Liver (tissue), 9 donors: ENCODE measurements around the gene ANAPC4. TPM values are rescaled to one million over a fixed set of nuclear protein-coding genes. Genes with fewer than 3 reads are reported as not detected.

Source experiments
- DNase-seq: peaks from one replicate; pipeline ENCODE4 v3.0.0-alpha.2; 2017; ENCODE audit warnings: low spot score
- H3K27ac ChIP-seq, 2 donors: one replicate each; pipeline ENCODE4 v1.7.0; 2013; ENCODE audit warnings: inconsistent platforms in 2 of 2, low read length in 2 of 2, control low read depth in 1 of 2, low read depth in 1 of 2, mild to moderate bottlenecking in 1 of 2
- H3K27me3 ChIP-seq, 4 donors: one replicate each; pipeline versions ENCODE4 v1.6.1 to v1.7.0; 2013; ENCODE audit warnings: low read length in 3 of 4, inconsistent platforms in 1 of 4, mild to moderate bottlenecking in 1 of 4, moderate library complexity in 1 of 4; ENCODE audit not compliant: control insufficient read depth in 4 of 4, insufficient read depth in 4 of 4
- H3K36me3 ChIP-seq, 4 donors: one replicate each; pipeline versions ENCODE4 v1.6.1 to v1.7.0; 2013; ENCODE audit warnings: low read length in 3 of 4, mild to moderate bottlenecking in 3 of 4, low read depth in 1 of 4, moderate library complexity in 1 of 4; ENCODE audit not compliant: control insufficient read depth in 4 of 4, insufficient read depth in 3 of 4
- H3K4me1 ChIP-seq, 4 donors: one replicate each; pipeline versions ENCODE4 v1.6.1 to v1.7.0; 2013; ENCODE audit warnings: low read length in 3 of 4, mild to moderate bottlenecking in 3 of 4, moderate library complexity in 1 of 4; ENCODE audit not compliant: control insufficient read depth in 4 of 4, insufficient read depth in 4 of 4
- H3K4me3 ChIP-seq, 3 donors: one replicate each; pipeline versions ENCODE4 v1.6.1 to v1.7.0; 2013; ENCODE audit warnings: low read length in 3 of 3, control low read depth in 1 of 3, low read depth in 1 of 3, mild to moderate bottlenecking in 1 of 3
- H3K9ac ChIP-seq, 2 donors: one replicate each; pipeline ENCODE4 v1.7.0; 2013; ENCODE audit warnings: low read length in 2 of 2, mild to moderate bottlenecking in 2 of 2, moderate library complexity in 2 of 2, control low read depth in 1 of 2, low read depth in 1 of 2
- H3K9me3 ChIP-seq, 4 donors: one replicate each; pipeline versions ENCODE4 v1.6.1 to v1.7.0; 2013; ENCODE audit warnings: low read length in 3 of 4; ENCODE audit not compliant: control insufficient read depth in 4 of 4
- ATF3 ChIP-seq: IDR thresholded peaks from 2 replicates; pipeline ENCODE4 v1.6.1; 2016; ENCODE audit warnings: antibody characterized with exemption
- EGR1 ChIP-seq, 2 donors: IDR thresholded peaks; 2 replicates each; pipeline ENCODE4 v1.6.1; 2016 to 2018; ENCODE audit warnings: antibody characterized with exemption in 2 of 2, low read depth in 2 of 2
- FOXA1 ChIP-seq: IDR thresholded peaks from 2 replicates; pipeline ENCODE4 v1.6.1; 2016; ENCODE audit warnings: antibody characterized with exemption
- FOXA2 ChIP-seq: IDR thresholded peaks from 2 replicates; pipeline ENCODE4 v1.6.1; 2016; ENCODE audit warnings: antibody characterized with exemption
- GABPA ChIP-seq, 2 donors: IDR thresholded peaks in 1 of 2; conservative IDR thresholded peaks in 1 of 2; 2 replicates each; pipeline ENCODE4 v1.6.1; 2016; ENCODE audit warnings: antibody characterized with exemption in 2 of 2, mild to moderate bottlenecking in 1 of 2, moderate library complexity in 1 of 2
- HNF4A ChIP-seq, 2 donors: conservative IDR thresholded peaks; 2 replicates each; pipeline ENCODE4 v1.6.1; 2016; ENCODE audit warnings: antibody characterized with exemption in 2 of 2, mild to moderate bottlenecking in 2 of 2
- HNF4G ChIP-seq: IDR thresholded peaks from 2 replicates; pipeline ENCODE4 v1.6.1; 2016; ENCODE audit warnings: antibody characterized with exemption
- JUND ChIP-seq, 2 donors: IDR thresholded peaks; 2 replicates each; pipeline ENCODE4 v1.6.1; 2016; ENCODE audit warnings: antibody characterized with exemption in 2 of 2
- NR2F2 ChIP-seq: IDR thresholded peaks from 2 replicates; pipeline ENCODE4 v1.6.1; 2016; ENCODE audit warnings: antibody characterized with exemption
- RAD21 ChIP-seq, 2 donors: IDR thresholded peaks; 2 replicates each; pipeline ENCODE4 v1.6.1; 2016; ENCODE audit warnings: antibody characterized with exemption in 2 of 2, mild to moderate bottlenecking in 2 of 2
- RXRA ChIP-seq, 2 donors: IDR thresholded peaks; 2 replicates each; pipeline ENCODE4 v1.6.1; 2017 to 2018; ENCODE audit warnings: antibody characterized with exemption in 2 of 2, mild to moderate bottlenecking in 1 of 2
- SP1 ChIP-seq: IDR thresholded peaks from 2 replicates; pipeline ENCODE4 v1.6.1; 2018; ENCODE audit warnings: antibody characterized with exemption, mild to moderate bottlenecking
- TAF1 ChIP-seq: conservative IDR thresholded peaks from 2 replicates; pipeline ENCODE4 v1.6.1; 2016; ENCODE audit warnings: antibody characterized with exemption, mild to moderate bottlenecking
- YY1 ChIP-seq: IDR thresholded peaks from 2 replicates; pipeline ENCODE4 v1.6.1; 2016; ENCODE audit warnings: antibody characterized with exemption, mild to moderate bottlenecking
- ZBTB33 ChIP-seq: IDR thresholded peaks from 2 replicates; pipeline ENCODE4 v1.6.1; 2016; ENCODE audit warnings: antibody characterized with exemption
- WGBS: extraction: QIAGEN DNeasy Blood & Tissue Kit; methylation state at CpG from one replicate; pipeline ENCODE4 v1.1.7; 2013; 5-methylcytosine and 5-hydroxymethylcytosine counted together
- polyA plus RNA-seq, 2 donors: library from polyadenylated mRNA; stranded (reverse) in 1 of 2; unstranded in 1 of 2; fragments of 200-250 nt in 1 of 2; fragments of >200 nt in 1 of 2; fragmentation: Nextera tagmentation in 1 of 2; extraction: Ambion mirVana in 1 of 2; gene quantifications; one replicate each; pipeline versions ENCODE4 v1.2.1 to v1.2.3, GENCODE V29; 2013 to 2015
- total RNA-seq, 2 donors: library from RNA; depleted of rRNA; stranded (reverse); fragments of >200 nt; gene quantifications; one replicate each; pipeline ENCODE4 v1.2.3, GENCODE V29; 2014
- TF ChIP-seq, protein P1 (sequence below): fragments of 150-350 bp; IDR thresholded peaks from 2 replicates; pipeline ENCODE4 v1.5.1; 2017; ENCODE audit warnings: improper control_type of control experiment, low read depth, low read length; ENCODE audit not compliant: missing input control
- TF ChIP-seq, protein P2 (sequence below): IDR thresholded peaks from 2 replicates; pipeline ENCODE4 v1.6.1; 2016; ENCODE audit warnings: antibody characterized with exemption
- TF ChIP-seq, protein P3 (sequence below): IDR thresholded peaks from 2 replicates; pipeline ENCODE4 v1.6.1; 2016; ENCODE audit warnings: antibody characterized with exemption, mild to moderate bottlenecking
- donor health status: healthy.
- donor health status: healthy.
- donor health status: healthy.
- donor health status: healthy.
- donor health status: healthy.

Gene ANAPC4
- total and polyA plus RNA-seq, 4 donors, result 5.7 to 17.3 (median 11.0) TPM

DNA sequence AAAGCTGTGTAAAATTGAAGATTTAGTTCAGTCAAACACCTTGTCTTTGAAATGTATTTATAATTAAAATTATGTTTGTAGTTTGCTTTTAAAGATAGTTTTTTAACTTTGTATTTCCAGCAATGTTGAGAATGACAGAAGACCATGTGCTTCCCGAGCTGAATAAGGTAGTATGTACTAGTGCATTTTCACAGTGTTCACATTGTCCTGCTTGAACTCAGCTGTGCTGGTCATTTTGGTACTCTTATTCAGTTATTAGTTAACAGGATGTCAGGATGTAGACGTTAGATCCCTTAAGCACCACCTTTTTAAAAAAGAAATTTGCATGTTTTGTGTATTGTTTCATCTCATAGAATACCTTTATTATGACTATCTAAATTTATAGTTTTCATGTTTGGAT lies 28.4 kb downstream of the ANAPC4 start:
- Histone ChIP-seq H3K9ac (no peak overlapping the region), H3K9me3 (no peaks in the 10 kb centered on the region), H3K36me3 (peaks cover 7 to 32% (median 26%) of the 10 kb centered on the region in 4 donors), H3K4me3 (no peak overlapping the region), H3K27ac (peak overlapping the region in 1 of 2 donors; percentile 77), H3K4me1 (peaks cover 0 to 9% (median 2%) of the 10 kb centered on the region in 4 donors), H3K27me3 (no peaks in the 10 kb centered on the region)
- TF ChIP-seq YY1 (no peak), RXRA (IDR thresholded peaks at IDR 0.05) (no peak), RAD21 (IDR thresholded peaks at IDR 0.05) (no peak), HNF4A (conservative IDR thresholded peaks at IDR 0.05) (no peak), ZBTB33 (no peak), FOXA2 (no peak), EGR1 (IDR thresholded peaks at IDR 0.05; ENCODE audit: low read depth in 2 of 2) (no peak), NR2F2 (no peak), HNF4G (no peak), JUND (IDR thresholded peaks at IDR 0.05) (no peak)
- TF ChIP-seq, protein P1, sequence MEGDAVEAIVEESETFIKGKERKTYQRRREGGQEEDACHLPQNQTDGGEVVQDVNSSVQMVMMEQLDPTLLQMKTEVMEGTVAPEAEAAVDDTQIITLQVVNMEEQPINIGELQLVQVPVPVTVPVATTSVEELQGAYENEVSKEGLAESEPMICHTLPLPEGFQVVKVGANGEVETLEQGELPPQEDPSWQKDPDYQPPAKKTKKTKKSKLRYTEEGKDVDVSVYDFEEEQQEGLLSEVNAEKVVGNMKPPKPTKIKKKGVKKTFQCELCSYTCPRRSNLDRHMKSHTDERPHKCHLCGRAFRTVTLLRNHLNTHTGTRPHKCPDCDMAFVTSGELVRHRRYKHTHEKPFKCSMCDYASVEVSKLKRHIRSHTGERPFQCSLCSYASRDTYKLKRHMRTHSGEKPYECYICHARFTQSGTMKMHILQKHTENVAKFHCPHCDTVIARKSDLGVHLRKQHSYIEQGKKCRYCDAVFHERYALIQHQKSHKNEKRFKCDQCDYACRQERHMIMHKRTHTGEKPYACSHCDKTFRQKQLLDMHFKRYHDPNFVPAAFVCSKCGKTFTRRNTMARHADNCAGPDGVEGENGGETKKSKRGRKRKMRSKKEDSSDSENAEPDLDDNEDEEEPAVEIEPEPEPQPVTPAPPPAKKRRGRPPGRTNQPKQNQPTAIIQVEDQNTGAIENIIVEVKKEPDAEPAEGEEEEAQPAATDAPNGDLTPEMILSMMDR, result no peak
- TF ChIP-seq, protein P2, sequence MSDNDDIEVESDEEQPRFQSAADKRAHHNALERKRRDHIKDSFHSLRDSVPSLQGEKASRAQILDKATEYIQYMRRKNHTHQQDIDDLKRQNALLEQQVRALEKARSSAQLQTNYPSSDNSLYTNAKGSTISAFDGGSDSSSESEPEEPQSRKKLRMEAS, result no peak
- DNase-seq, result no peak
- 67% methylated on average over 2 of the region's 2 CpGs for whole genome bisulfite sequencing

DNA sequence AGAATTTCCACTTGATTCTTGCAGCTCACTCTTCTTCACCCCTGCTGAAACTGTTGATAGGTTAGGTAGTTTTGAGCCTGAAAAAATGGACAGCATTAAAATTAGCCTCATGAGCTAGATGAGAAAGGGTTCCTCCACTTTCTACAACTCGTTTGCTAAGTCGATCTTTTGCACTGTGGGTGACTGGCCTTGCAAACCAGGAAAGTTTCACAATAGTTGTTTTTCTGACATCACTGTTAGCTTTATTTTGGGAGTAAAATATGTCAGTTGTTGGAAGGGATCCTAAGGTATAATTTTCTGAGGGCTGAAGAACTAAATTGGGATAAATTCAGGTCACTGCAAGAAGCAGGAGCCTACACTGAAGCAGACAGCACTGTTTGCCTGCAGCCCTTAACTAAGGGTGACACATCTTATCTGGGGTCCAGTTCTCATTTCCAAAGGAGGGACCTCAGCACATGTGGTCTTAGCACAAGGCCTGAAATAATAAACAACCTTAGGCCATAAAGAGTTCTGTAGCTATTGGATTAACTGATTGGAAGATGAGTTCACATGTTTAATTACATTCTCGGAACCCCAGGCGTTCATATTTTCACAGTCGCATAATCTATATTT lies 29.1 kb downstream of the ANAPC4 start:
- WGBS, result 72% methylated on average over 5 of the region's 5 CpGs
- TF ChIP-seq SP1, result peak; percentile 8
- TF ChIP-seq NR2F2, result no peak
- TF ChIP-seq RAD21 (IDR thresholded peaks at IDR 0.05), result no peak
- no peak for TF ChIP-seq GABPA (IDR thresholded peaks at IDR 0.05 in 1 of 2, conservative IDR thresholded peaks at IDR 0.05 in 1 of 2)
- TF ChIP-seq, protein P1, result no peak
- TF ChIP-seq JUND (IDR thresholded peaks at IDR 0.05), result peak in 1 of 2 donors; percentile 72
- no peak for TF ChIP-seq FOXA1
- TF ChIP-seq, protein P3, sequence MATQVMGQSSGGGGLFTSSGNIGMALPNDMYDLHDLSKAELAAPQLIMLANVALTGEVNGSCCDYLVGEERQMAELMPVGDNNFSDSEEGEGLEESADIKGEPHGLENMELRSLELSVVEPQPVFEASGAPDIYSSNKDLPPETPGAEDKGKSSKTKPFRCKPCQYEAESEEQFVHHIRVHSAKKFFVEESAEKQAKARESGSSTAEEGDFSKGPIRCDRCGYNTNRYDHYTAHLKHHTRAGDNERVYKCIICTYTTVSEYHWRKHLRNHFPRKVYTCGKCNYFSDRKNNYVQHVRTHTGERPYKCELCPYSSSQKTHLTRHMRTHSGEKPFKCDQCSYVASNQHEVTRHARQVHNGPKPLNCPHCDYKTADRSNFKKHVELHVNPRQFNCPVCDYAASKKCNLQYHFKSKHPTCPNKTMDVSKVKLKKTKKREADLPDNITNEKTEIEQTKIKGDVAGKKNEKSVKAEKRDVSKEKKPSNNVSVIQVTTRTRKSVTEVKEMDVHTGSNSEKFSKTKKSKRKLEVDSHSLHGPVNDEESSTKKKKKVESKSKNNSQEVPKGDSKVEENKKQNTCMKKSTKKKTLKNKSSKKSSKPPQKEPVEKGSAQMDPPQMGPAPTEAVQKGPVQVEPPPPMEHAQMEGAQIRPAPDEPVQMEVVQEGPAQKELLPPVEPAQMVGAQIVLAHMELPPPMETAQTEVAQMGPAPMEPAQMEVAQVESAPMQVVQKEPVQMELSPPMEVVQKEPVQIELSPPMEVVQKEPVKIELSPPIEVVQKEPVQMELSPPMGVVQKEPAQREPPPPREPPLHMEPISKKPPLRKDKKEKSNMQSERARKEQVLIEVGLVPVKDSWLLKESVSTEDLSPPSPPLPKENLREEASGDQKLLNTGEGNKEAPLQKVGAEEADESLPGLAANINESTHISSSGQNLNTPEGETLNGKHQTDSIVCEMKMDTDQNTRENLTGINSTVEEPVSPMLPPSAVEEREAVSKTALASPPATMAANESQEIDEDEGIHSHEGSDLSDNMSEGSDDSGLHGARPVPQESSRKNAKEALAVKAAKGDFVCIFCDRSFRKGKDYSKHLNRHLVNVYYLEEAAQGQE, result no peak
- no peak for TF ChIP-seq EGR1 (IDR thresholded peaks at IDR 0.05; ENCODE audit: low read depth in 2 of 2)
- TF ChIP-seq HNF4G, result no peak
- TF ChIP-seq ATF3, result no peak
- TF ChIP-seq HNF4A (conservative IDR thresholded peaks at IDR 0.05), result peak; percentile 66 to 72
- no peak for TF ChIP-seq YY1
- TF ChIP-seq, protein P2, result no peak
- TF ChIP-seq TAF1, result no peak
- no peak for TF ChIP-seq ZBTB33
- peak; percentile 43 to 65 for TF ChIP-seq RXRA (IDR thresholded peaks at IDR 0.05)
- no peak for TF ChIP-seq FOXA2
- H3K9me3 ChIP-seq, result no peaks in the 10 kb centered on the region
- H3K27ac ChIP-seq, result peak overlapping the region; percentile 40 to 77
- no peaks in the 10 kb centered on the region for H3K27me3 ChIP-seq
- H3K4me1 ChIP-seq, result peaks cover 0 to 14% (median 2%) of the 10 kb centered on the region in 4 donors
- DNase-seq, result no peak
- no peak overlapping the region for H3K4me3 ChIP-seq
- no peak overlapping the region for H3K9ac ChIP-seq
- H3K36me3 ChIP-seq, result peaks cover 7 to 34% (median 27%) of the 10 kb centered on the region in 4 donors
